HG03139 (cell line): ENCODE data around the gene CAMK1G.
A peak's percentile ranks its signal among the peaks of the same experiment; 100 is the strongest.

ENCODE experiments used
- ATAC-seq: cut with Tn5 transposase; IDR thresholded peaks from one replicate; pipeline ENCODE4 v1.9.1; 2021; ENCODE audit not compliant: unreplicated experiment

Gene CAMK1G

GRCh38 chr1:209564849-209565248 is 18.7 kb upstream of the CAMK1G start:
- ATAC-seq: no peak

- ATAC-seq: peak; percentile 82
These were observed 17.5 kb upstream of the CAMK1G start for GRCh38 chr1:209565759-209566678.

GRCh38 chr1:209567698-209568175 is 15.8 kb upstream of the CAMK1G start:
- no peak for ATAC-seq

GRCh38 chr1:209569455-209570207 is 13.9 kb upstream of the CAMK1G start:
- no peak for ATAC-seq

GRCh38 chr1:209570743-209571142 is 12.8 kb upstream of the CAMK1G start:
- no peak for ATAC-seq

GRCh38 chr1:209576392-209577197 is 6.9 kb upstream of the CAMK1G start:
- peak; percentile 78 for ATAC-seq

- no peak for ATAC-seq
These were observed 6.2 kb upstream of the CAMK1G start for GRCh38 chr1:209577346-209577745.

- ATAC-seq: no peak
These were observed 2.9 kb upstream of the CAMK1G start for GRCh38 chr1:209580577-209580976.

- ATAC-seq: no peak
These were observed 738 bp downstream of the CAMK1G start for GRCh38 chr1:209584231-209584672.

GRCh38 chr1:209585197-209585596 is 1.7 kb downstream of the CAMK1G start:
- ATAC-seq: no peak

GRCh38 chr1:209585672-209586071 is 2.2 kb downstream of the CAMK1G start:
- no peak for ATAC-seq

GRCh38 chr1:209586221-209586740 is 2.8 kb downstream of the CAMK1G start:
- ATAC-seq: no peak

- no peak for ATAC-seq
These were observed 4.3 kb downstream of the CAMK1G start for GRCh38 chr1:209587789-209588188.

- ATAC-seq: no peak
These were observed 5.9 kb downstream of the CAMK1G start for GRCh38 chr1:209589440-209589839.

- ATAC-seq: no peak
These were observed 6.3 kb downstream of the CAMK1G start for GRCh38 chr1:209589863-209590262.

GRCh38 chr1:209590405-209590804 is 6.9 kb downstream of the CAMK1G start:
- no peak for ATAC-seq

- no peak for ATAC-seq
These were observed 10.2 kb downstream of the CAMK1G start for GRCh38 chr1:209593747-209594146.

GRCh38 chr1:209594440-209594839 is 10.9 kb downstream of the CAMK1G start:
- ATAC-seq: no peak

GRCh38 chr1:209595028-209595427 is 11.5 kb downstream of the CAMK1G start:
- no peak for ATAC-seq

- ATAC-seq: no peak
These were observed 12.2 kb downstream of the CAMK1G start for GRCh38 chr1:209595599-209596285.
